SK-N-SH (cell line): ENCODE measurements around the gene VGLL4.

ENCODE experiments used
- CTCF ChIP-seq: fragments of 200-600 bp; sonication (generic); IDR thresholded peaks from 2 replicates; pipeline ENCODE4 v1.6.1; 2017; ENCODE audit warnings: antibody characterized with exemption, mild to moderate bottlenecking, moderate library complexity
- FOXM1 ChIP-seq: IDR thresholded peaks from 2 replicates; pipeline ENCODE4 v1.4.0; 2012; ENCODE audit warnings: low read depth, mild to moderate bottlenecking
- JUND ChIP-seq: IDR thresholded peaks from 2 replicates; pipeline ENCODE4 v1.4.0; 2012
- POLR2AphosphoS5 ChIP-seq: IDR thresholded peaks from 2 replicates; pipeline ENCODE4 v1.6.1; 2012; ENCODE audit warnings: low read depth, low read length

GRCh38 chr3:11517601-11518000, 126.1 kb downstream of the VGLL4 start:
- no peak for TF ChIP-seq CTCF
- TF ChIP-seq POLR2AphosphoS5 = no peak
- TF ChIP-seq FOXM1 = no peak
- no peak for TF ChIP-seq JUND
